Activated CD4-positive, alpha-beta T cell treated with anti-CD3 and anti-CD28 coated beads, Interleukin-2, amount 50 U/mL, for 16 hours (primary cell): Measurements from ENCODE around the gene TLNRD1.

ENCODE experiments used
- DNase-seq: peaks from one replicate; pipeline ENCODE4 v3.0.0-alpha.2; 2020

TLNRD1 gene

GRCh38 chr15:81002331-81003096 is 1.8 kb downstream of the TLNRD1 start:
- no peak for DNase-seq

- DNase-seq = no peak
These were observed 2.3 kb downstream of the TLNRD1 start for GRCh38 chr15:81003097-81003350.

DNA sequence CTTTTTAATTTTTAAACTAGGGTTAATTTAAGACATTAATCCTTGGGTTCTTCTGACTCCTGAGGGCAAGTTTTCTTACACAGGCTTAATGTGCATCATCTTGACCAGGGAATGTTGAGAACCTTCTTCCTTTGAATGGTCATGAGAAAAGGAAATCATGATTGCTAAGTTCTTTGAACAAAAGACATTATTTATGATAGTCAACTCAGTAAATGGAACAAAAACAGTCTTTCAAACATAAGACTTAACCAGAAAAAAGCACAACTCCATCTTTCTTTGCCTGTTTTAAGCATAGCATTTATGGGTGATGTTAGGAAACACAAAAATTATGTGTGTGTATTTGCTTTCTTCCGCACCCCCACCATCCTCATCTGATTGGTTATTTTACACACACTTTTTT is 5.4 kb downstream of the TLNRD1 start:
- no peak for DNase-seq

- DNase-seq = no peak
These were observed 6.8 kb downstream of the TLNRD1 start for GRCh38 chr15:81007428-81008064.

GRCh38 chr15:81008312-81008711 is 7.6 kb downstream of the TLNRD1 start:
- DNase-seq = no peak

DNA sequence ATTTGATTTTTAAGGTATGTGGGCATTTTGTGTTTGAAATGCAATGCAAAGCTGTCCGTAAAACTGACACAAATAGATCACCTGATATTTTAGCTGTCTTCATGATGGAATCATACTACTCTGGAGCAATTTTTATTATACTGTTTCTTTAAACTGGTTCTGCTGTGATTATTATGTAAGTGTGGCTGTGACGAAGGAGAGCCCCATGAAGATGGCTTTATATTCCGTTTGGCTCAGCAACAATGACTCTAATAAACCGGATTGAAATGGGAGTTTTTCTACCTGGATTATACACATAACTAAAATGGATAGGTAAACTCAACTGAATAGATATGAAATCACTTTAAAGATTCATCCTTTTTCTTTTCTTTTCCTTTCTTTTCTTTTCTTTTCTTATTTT is 9.4 kb downstream of the TLNRD1 start:
- no peak for DNase-seq

- DNase-seq = no peak
These were observed 10.9 kb downstream of the TLNRD1 start for GRCh38 chr15:81011593-81011992.

DNA sequence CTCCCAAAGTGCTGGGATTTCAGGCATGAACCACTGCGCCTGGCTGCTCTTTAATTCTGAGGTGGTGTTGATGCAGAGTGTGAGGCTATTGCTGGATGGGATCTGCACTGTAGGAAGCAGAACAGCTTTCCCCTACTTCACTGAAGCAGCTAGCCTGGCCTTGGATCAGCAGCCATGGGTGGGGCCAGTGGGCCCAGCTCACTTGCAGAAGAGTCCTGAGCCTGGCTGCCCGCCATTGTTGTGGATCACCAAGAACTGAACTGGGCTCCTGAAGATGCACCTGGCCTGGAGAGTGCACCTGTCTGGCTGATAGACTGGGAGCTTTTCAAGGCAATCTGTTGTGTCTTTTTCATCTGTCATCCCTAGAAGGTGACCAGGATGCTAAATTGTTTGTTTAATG is 11.9 kb downstream of the TLNRD1 start:
- DNase-seq = no peak

DNA sequence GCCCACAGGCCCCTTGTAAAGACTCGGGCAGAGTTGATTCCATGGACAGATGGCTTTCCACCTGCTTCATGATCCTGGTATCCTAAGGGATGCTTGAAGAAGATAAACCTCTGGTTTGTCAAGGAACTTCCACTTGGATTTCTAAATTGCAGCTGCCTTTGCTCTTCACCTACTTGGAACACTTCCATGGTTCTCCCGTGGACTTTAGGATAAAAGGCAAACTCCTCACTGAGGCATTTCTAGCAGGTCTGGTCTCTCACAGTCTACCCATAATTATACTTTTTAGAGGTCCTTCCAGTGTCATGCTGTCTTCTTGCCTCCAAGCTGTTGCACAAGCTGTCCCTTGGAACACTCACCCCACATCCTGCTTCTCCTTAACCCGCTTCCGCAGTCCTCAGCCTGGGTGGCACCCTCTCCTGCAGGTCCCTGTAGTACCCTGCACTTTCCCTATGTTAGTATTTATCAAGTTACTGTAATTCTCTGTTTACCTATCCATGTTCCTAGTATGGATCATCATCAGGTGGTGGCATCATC is 12.7 kb downstream of the TLNRD1 start:
- no peak for DNase-seq

- DNase-seq = no peak
These were observed 13.8 kb downstream of the TLNRD1 start for GRCh38 chr15:81014446-81015093.

DNA sequence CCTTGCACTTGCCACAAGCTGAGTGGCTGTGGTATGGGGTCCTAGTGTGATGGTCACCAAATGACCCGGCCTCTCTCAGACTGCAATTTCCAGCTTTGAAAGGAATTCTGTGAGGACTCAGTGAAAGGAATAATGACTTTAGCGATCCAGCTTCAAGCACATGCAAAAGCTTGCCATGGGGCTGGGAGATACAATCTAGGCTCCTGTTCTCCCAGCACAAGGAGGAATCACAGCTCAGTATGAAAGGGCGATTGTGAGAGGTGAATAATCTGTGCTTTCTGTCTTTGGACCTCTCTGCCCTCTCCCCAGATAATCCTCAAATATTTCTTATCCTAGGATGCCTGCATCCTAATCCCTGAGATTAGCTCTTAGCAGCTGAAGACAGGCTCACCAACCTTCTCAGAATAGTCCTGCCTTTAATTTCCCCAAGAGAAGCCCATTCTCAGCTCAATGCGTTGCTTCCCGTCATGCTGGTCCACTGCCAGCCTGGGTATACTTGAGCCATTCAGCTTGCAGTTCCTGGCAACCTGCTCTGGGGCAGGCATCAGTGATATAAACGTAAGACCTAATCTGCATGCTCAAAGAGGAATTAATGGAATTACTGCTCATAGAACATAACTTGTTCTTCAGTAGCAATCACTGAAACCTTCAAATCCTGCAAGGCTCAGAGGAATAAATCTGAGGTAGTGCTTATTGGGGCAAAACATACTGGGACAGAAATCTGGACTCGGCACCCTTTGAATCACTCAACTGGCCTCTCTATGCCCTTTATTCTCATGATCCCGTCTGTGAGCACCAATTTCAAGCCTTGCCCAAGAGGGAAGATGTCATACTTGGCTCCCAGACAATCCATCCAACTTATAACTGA is 15.1 kb downstream of the TLNRD1 start:
- DNase-seq = no peak

- DNase-seq = no peak
These were observed 15.9 kb downstream of the TLNRD1 start for GRCh38 chr15:81016489-81017068.

GRCh38 chr15:81018197-81018596 is 17.5 kb downstream of the TLNRD1 start:
- no peak for DNase-seq

GRCh38 chr15:81021321-81021720 is 20.6 kb downstream of the TLNRD1 start:
- DNase-seq = no peak

DNA sequence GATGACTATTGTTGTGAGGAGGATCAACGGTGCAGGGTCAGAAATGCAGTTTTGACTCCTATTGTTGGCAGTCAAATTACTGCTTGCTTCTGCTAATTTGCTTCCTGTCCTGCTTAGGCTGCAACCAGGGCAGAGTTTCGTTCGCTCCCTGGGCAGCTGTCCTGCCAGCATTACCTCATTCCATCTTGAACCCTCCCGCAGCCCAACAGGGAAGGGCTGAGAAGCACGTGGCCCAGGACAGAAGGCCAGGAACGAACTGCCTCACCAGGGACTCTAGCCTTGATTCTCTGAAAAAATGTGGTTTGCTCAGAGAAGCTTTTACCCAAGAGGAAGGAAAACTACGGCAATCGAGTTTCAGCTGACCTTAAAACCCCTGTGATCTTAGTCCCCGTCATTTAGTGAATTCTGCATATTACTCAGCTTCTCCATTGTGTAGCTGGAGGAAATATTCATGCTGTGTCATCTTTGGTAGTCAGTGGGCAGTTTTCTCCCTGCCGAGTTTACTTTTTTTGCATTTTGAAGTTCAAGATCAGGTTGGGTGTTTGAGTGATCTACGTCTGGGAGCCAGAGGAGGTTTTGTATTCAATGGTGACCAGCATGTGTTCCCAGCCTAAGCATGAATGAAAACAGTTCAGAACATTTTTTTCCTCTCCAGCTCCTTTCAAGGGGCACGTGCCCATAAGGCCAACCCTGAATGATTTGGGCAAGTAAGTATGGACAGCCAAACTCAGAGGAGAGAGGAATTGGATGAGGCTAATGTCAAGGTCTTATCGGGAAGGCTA is 23.0 kb downstream of the TLNRD1 start:
- peak; percentile 93 for DNase-seq

GRCh38 chr15:81024265-81024872 is 23.6 kb downstream of the TLNRD1 start:
- DNase-seq = peak; percentile 24

DNA sequence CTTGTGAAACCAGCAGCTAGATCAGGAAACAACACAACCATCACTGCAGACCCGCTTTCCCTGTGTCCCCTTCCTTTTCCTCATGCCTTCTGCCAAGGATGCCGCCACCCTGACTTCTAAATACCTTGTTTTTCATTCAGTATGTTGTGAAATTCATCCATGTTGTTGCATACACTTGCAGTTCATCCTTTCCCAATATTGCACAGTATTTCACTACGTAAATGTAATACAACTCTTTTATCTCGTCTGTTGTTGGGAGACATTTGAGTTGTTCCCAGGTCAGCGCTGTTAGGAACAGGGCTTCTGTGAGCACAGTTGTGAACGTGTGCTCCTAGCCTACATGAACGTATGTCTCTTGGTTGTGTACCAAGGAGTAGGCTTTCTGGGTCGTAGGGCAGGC is 24.2 kb downstream of the TLNRD1 start:
- no peak for DNase-seq

DNA sequence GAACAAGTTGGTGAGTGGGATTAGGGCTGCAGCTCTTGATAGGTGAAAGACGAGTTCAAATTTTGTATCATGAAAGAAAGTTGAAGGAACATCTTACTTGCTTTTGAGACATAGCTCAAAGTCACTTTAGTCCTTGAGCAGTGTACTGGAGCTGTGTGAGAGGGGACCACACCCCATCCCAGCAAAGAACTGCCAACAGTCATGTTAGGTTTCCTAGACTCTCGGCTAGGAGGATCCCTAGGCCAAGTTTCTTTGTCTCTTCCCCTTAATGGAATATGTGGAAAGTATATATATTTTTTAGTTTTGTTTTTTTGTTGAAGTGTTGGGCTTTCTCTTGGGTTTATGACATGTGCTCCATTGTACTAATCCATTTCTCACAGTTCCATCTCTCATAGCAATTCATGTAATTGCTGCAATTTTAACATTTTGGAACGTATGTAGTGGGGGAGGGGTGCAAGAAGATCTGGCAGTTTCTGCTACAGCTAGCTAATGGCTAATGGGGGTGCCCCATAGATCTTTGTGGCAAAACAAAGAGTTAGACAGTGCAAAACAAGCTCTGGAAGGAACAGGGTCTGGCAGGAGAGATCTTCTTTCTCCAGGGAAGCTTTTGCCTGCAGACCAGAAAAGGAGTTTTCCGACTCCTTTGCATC is 25.1 kb downstream of the TLNRD1 start:
- DNase-seq = no peak

GRCh38 chr15:81026836-81027599 is 26.3 kb downstream of the TLNRD1 start:
- DNase-seq = no peak
